Stomach (tissue), 9 donors: ENCODE data around the gene TSPAN16. TPM values are rescaled to one million over a fixed set of nuclear protein-coding genes. Genes with fewer than 3 reads are reported as not detected.
"Not testable (repeated sequence)": the region's sequence is repeated elsewhere in the genome, so short reads cannot be mapped to it uniquely, and the experiment has no call there.

Source experiments
- DNase-seq, 2 donors: peaks; one replicate each; pipeline versions ENCODE4 v3.0.0 to v3.0.0-alpha.2; 2013 to 2019
- H3K27ac ChIP-seq, 5 donors: fragments of 200-600 bp in 4 of 5; sonication (generic) in 4 of 5; one replicate each; pipeline ENCODE4 v1.5.1; 2013 to 2019; ENCODE audit warnings: mild to moderate bottlenecking in 1 of 5, moderate library complexity in 1 of 5
- H3K27me3 ChIP-seq, 3 donors: fragments of 200-600 bp; sonication (generic); one replicate each; pipeline ENCODE4 v1.5.1; 2017 to 2019; ENCODE audit warnings: mixed run types in 1 of 3
- H3K36me3 ChIP-seq, 4 donors: fragments of 200-600 bp; sonication (generic); 1 replicate in 3 of 4; 2 replicates in 1 of 4; pipeline ENCODE4 v1.5.1; 2016 to 2019
- H3K4me1 ChIP-seq, 4 donors: fragments of 200-600 bp; sonication (generic); one replicate each; pipeline ENCODE4 v1.5.1; 2016 to 2019
- H3K4me3 ChIP-seq, 4 donors: fragments of 200-600 bp; sonication (generic) in 3 of 4; one replicate each; pipeline ENCODE4 v1.5.1; 2016 to 2019; ENCODE audit warnings: mild to moderate bottlenecking in 1 of 4
- H3K9me3 ChIP-seq, 4 donors: fragments of 200-600 bp; sonication (generic); one replicate each; pipeline ENCODE4 v1.5.1; 2016 to 2019
- CTCF ChIP-seq, 7 experiments: fragments of 450-650 bp in 4 of 7; fragments of 200-600 bp in 3 of 7; sonication (generic) in 3 of 7; IDR thresholded peaks; one replicate each; pipeline ENCODE4 v1.5.1; 2016 to 2019; ENCODE audit warnings: antibody characterized with exemption in 7 of 7, control low read depth in 2 of 7, mild to moderate bottlenecking in 1 of 7
- EP300 ChIP-seq: sonication (generic); formaldehyde crosslinking; IDR thresholded peaks from one replicate; pipeline ENCODE4 v1.6.1; 2017; ENCODE audit warnings: antibody characterized with exemption
- POLR2A ChIP-seq, 4 donors: fragments of 450-650 bp; IDR thresholded peaks; one replicate each; pipeline ENCODE4 v1.6.1; 2016; ENCODE audit warnings: antibody characterized with exemption in 4 of 4, control low read depth in 2 of 4, mild to moderate bottlenecking in 1 of 4, moderate library complexity in 1 of 4
- POLR2AphosphoS5 ChIP-seq, 3 donors: sonication (generic); formaldehyde crosslinking; IDR thresholded peaks; one replicate each; pipeline ENCODE4 v1.6.1; 2016; ENCODE audit warnings: antibody characterized with exemption in 3 of 3
- WGBS, 5 donors: extraction: QIAGEN DNeasy Blood & Tissue Kit in 3 of 5; methylation state at CpG; one replicate each; pipeline versions ENCODE4 v1.1.5 to v1.1.7; 2013 to 2018; 5-methylcytosine and 5-hydroxymethylcytosine counted together
- intact Hi-C: fragments of 100-400 bp; cut with DNase I; formaldehyde crosslinking; loops from one replicate; pipeline ENCODE4 v1.15.1; 2023; ENCODE audit warnings: low total_unique reads
- polyA plus RNA-seq, 3 donors: library from polyadenylated mRNA; stranded (reverse); fragments of 200-250 nt; gene quantifications; one replicate each; pipeline ENCODE4 v1.2.3, GENCODE V29; 2013
- total RNA-seq, 5 donors: library from RNA; depleted of rRNA; stranded (reverse); fragments of >200 nt; gene quantifications; one replicate each; pipeline versions ENCODE4 v1.1.0 to v1.2.3, GENCODE V29; 2014 to 2016
- donor health status: healthy with polysubstance abuse.
- donor health status: Bipolar disorder and iron deficiency.
- donor health status: healthy.

TSPAN16 gene
- total and polyA plus RNA-seq, 8 donors: not detected

GRCh38 chr19:11339254-11340098 is 43.5 kb downstream of the TSPAN16 start, which contains the start of gene RAB3D:
Gene RAB3D, minus strand, starts transcription at chr19:11339657. Its CDS starts 2,258 bp downstream, at chr19:11337399.
- Histone ChIP-seq H3K27me3 (no peaks in the 10 kb centered on the region), H3K9me3 (no peaks in the 10 kb centered on the region), H3K36me3 (peaks cover 23 to 49% (median 38%) of the 10 kb centered on the region in 4 donors), H3K4me3 (peak within 1 kb of the TSS; percentile 69 to 95 (median 93)), H3K4me1 (peaks cover 23 to 55% (median 44%) of the 10 kb centered on the region in 4 donors), H3K27ac (peak within 1 kb of the TSS; percentile 90 to 91 (median 90))
- DNase-seq: peak; percentile 96 to 97
- TF ChIP-seq CTCF (IDR thresholded peaks at IDR 0.05): no peak
- no peak for TF ChIP-seq EP300
- TF ChIP-seq POLR2A (IDR thresholded peaks at IDR 0.05): peak in 1 of 4 donors; percentile 81
- TF ChIP-seq POLR2AphosphoS5 (IDR thresholded peaks at IDR 0.05): peak; percentile 37 to 88 (median 80)
- intact Hi-C loops: no loop called here
- 3 to 7% (median 5%) methylated on average over 31 to 53 of the region's 53 CpGs for WGBS, 5 donors

- intact Hi-C loops, H3K9me3 ChIP-seq, DNase-seq, H3K27me3 ChIP-seq: not testable (repeated sequence)
- H3K27ac ChIP-seq: peak overlapping the region; percentile 90 to 91 (median 90)
- H3K4me1 ChIP-seq: peaks cover 29 to 61% (median 50%) of the 10 kb centered on the region in 4 donors
- WGBS, 5 donors: 78 to 90% (median 82%) methylated on average over 8 of the region's 8 CpGs
- H3K36me3 ChIP-seq: peaks cover 17 to 43% (median 32%) of the 10 kb centered on the region in 4 donors
- H3K4me3 ChIP-seq: peak overlapping the region in 3 of 4 donors; percentile 69 to 94 (median 92)
Observed at GRCh38 chr19:11340099-11340467, 44.1 kb downstream of the TSPAN16 start.

- 84 to 95% (median 92%) methylated on average over 3 of the region's 3 CpGs for WGBS, 5 donors
- DNase-seq: no peak
- peaks cover 0 to 19% (median 10%) of the 10 kb centered on the region in 4 donors for H3K36me3 ChIP-seq
- no peak for TF ChIP-seq CTCF (IDR thresholded peaks at IDR 0.05)
- TF ChIP-seq EP300: no peak
- TF ChIP-seq POLR2AphosphoS5 (IDR thresholded peaks at IDR 0.05): no peak
- TF ChIP-seq POLR2A (IDR thresholded peaks at IDR 0.05): no peak
- peaks cover 43 to 67% (median 62%) of the 10 kb centered on the region in 4 donors for H3K4me1 ChIP-seq
- peak overlapping the region in 1 of 5 donors; percentile 91 for H3K27ac ChIP-seq
- H3K9me3 ChIP-seq: no peaks in the 10 kb centered on the region
- intact Hi-C loops: no loop called here
- H3K4me3 ChIP-seq: no peak overlapping the region
- no peaks in the 10 kb centered on the region for H3K27me3 ChIP-seq
Observed at GRCh38 chr19:11342429-11342828, 46.5 kb downstream of the TSPAN16 start.

- Histone ChIP-seq H3K27me3 (no peaks in the 10 kb centered on the region), H3K9me3 (peaks cover 0 to 8% (median 0%) of the 10 kb centered on the region in 4 donors), H3K36me3 (peaks cover 0 to 25% (median 12%) of the 10 kb centered on the region in 4 donors), H3K27ac (peak overlapping the region; percentile 79 to 91 (median 88)), H3K4me3 (peak overlapping the region; percentile 59 to 69 (median 64)), H3K4me1 (peaks cover 30 to 46% (median 40%) of the 10 kb centered on the region in 4 donors)
- WGBS, 5 donors: 33 to 38% (median 35%) methylated on average over 15 of the region's 15 CpGs
- TF ChIP-seq POLR2AphosphoS5 (IDR thresholded peaks at IDR 0.05): no peak
- no peak for TF ChIP-seq POLR2A (IDR thresholded peaks at IDR 0.05)
- TF ChIP-seq EP300: no peak
- no peak for TF ChIP-seq CTCF (IDR thresholded peaks at IDR 0.05)
- intact Hi-C loops: no loop called here
- DNase-seq: no peak
Observed at GRCh38 chr19:11345122-11345803, 49.3 kb downstream of the TSPAN16 start.
